Measurements from ENCODE around the gene CPA4.

The CPA4 gene

GRCh38 chr7:130352194-130353074 lies 59.5 kb downstream of the CPA4 start:
- no peak for DNase-seq (ENCODE audit: low read depth)
- TF ChIP-seq CTCF (conservative IDR thresholded peaks at IDR 0.05; ENCODE audit: low read depth, low read length) = no peak
- peak overlapping the region; percentile 28 for H3K4me3 ChIP-seq (ENCODE audit: low read length)

GRCh38 chr7:130353196-130353595 lies 60.2 kb downstream of the CPA4 start:
- no peak for TF ChIP-seq CTCF (conservative IDR thresholded peaks at IDR 0.05; ENCODE audit: low read depth, low read length)
- DNase-seq (ENCODE audit: low read depth) = no peak
- no peak overlapping the region for H3K4me3 ChIP-seq (ENCODE audit: low read length)

GRCh38 chr7:130356121-130356875 lies 63.3 kb downstream of the CPA4 start:
- TF ChIP-seq CTCF (conservative IDR thresholded peaks at IDR 0.05; ENCODE audit: low read depth, low read length) = no peak

GRCh38 chr7:130356876-130357611 lies 64.1 kb downstream of the CPA4 start:
- peak; percentile 68 for DNase-seq (ENCODE audit: low read depth)
- no peak overlapping the region for H3K4me3 ChIP-seq (ENCODE audit: low read length)
- no peak for TF ChIP-seq CTCF (conservative IDR thresholded peaks at IDR 0.05; ENCODE audit: low read depth, low read length)

More at GRCh38 chr7:130356121-130356875, 63.3 kb downstream of the CPA4 start:
- no peak overlapping the region for H3K4me3 ChIP-seq (ENCODE audit: low read length)
- DNase-seq (ENCODE audit: low read depth) = peak; percentile 86

- TF ChIP-seq CTCF (conservative IDR thresholded peaks at IDR 0.05; ENCODE audit: low read depth, low read length) = no peak
- DNase-seq (ENCODE audit: low read depth) = no peak
- no peak overlapping the region for H3K4me3 ChIP-seq (ENCODE audit: low read length)
Measured at GRCh38 chr7:130358471-130358870, 65.5 kb downstream of the CPA4 start.

- no peak overlapping the region for H3K4me3 ChIP-seq (ENCODE audit: low read length)
- no peak for TF ChIP-seq CTCF (conservative IDR thresholded peaks at IDR 0.05; ENCODE audit: low read depth, low read length)
- DNase-seq (ENCODE audit: low read depth) = no peak
Measured at GRCh38 chr7:130359276-130359857, 66.4 kb downstream of the CPA4 start.

Measured in retinal pigment epithelial cell (primary cell).